HCT116 (cell line): Measurements from ENCODE around the gene ARHGAP42. TPM values are rescaled to one million over a fixed set of nuclear protein-coding genes. Genes with fewer than 3 reads are reported as not detected.

ENCODE experiments used
- ATAC-seq: fragments of 200-7000 bp; cut with Tn5 transposase; 2 replicates; pipeline ENCODE4 v1.9.1; 2020; ENCODE audit warnings: mild to moderate bottlenecking, moderate library complexity
- BruUV-seq: library from RNA; stranded (reverse); fragments of 400-500 nt; replicated peaks from 2 replicates; lab custom pipeline; 2021; lab: Mats Ljungman, UMichigan
- CTCF ChIA-PET: fragments of 300-600 bp; sonication (Branson Sonifier 250); formaldehyde crosslinking; loops from one replicate; lab custom pipeline; 2021; ENCODE audit warnings: antibody characterized with exemption; lab: Charles Lee
- POLR2A ChIA-PET: fragments of 300-600, 350-600 bp; sonication (Branson Sonifier 250); formaldehyde crosslinking; loops from one replicate; lab custom pipeline; 2021; ENCODE audit warnings: antibody characterized with exemption; lab: Charles Lee
- RAD21 ChIA-PET, 2 experiments: fragments of 300-600 bp; sonication (Branson Sonifier 250); formaldehyde crosslinking; loops; one replicate each; lab custom pipeline; 2023; ENCODE audit warnings: low total read pairs in 2 of 2; ENCODE audit not compliant: uncharacterized antibody in 2 of 2, unreplicated experiment in 2 of 2, low non-redundant PET in 1 of 2; lab: Charles Lee
- DNase-seq: peaks from one replicate; pipeline ENCODE4 v3.0.0-alpha.2; 2010; ENCODE audit warnings: low read depth, low spot score
- H2AFZ ChIP-seq: fragments of 200-600 bp; shearing (Covaris generic), sonication (generic); 2 replicates; pipeline ENCODE4 v1.6.1; 2017; ENCODE audit warnings: low read depth, mixed run types, mixed read lengths, antibody characterized with exemption, low read length; ENCODE audit not compliant: poor library complexity, severe bottlenecking
- H3K27ac ChIP-seq: 2 replicates; pipeline ENCODE4 v1.5.1; 2012; ENCODE audit warnings: low read depth, low read length
- H3K27me3 ChIP-seq: fragments of 200-600 bp; sonication (generic); 2 replicates; pipeline ENCODE4 v1.6.1; 2016; ENCODE audit warnings: mixed run types, low read length, mixed read lengths; ENCODE audit not compliant: insufficient read depth
- H3K36me3 ChIP-seq, 2 experiments: fragments of 200-500 bp in 1 of 2; fragments of 200-600 bp in 1 of 2; sonication (Bioruptor generic) in 1 of 2; sonication (generic) in 1 of 2; 2 replicates each; pipeline versions ENCODE4 v1.5.1 to v1.6.1; 2014 to 2016; ENCODE audit warnings: low read length in 2 of 2, inconsistent platforms in 1 of 2, mixed read lengths in 1 of 2, mixed run types in 1 of 2; ENCODE audit not compliant: insufficient read depth in 2 of 2, control insufficient read depth in 1 of 2
- H3K4me1 ChIP-seq, 2 experiments: fragments of 200-600 bp in 1 of 2; sonication (generic) in 1 of 2; 2 replicates each; pipeline versions ENCODE4 v1.5.1 to v1.6.1; 2012 to 2017; ENCODE audit warnings: low read length in 2 of 2, inconsistent platforms in 1 of 2, mild to moderate bottlenecking in 1 of 2, mixed read lengths in 1 of 2, mixed run types in 1 of 2, moderate library complexity in 1 of 2; ENCODE audit not compliant: insufficient read depth in 2 of 2, control insufficient read depth in 1 of 2
- H3K4me2 ChIP-seq: fragments of 200-600 bp; sonication (generic); 2 replicates; pipeline ENCODE4 v1.6.1; 2017; ENCODE audit warnings: mixed run types, low read length, mixed read lengths
- H3K4me3 ChIP-seq, 2 experiments: fragments of 200-600 bp in 1 of 2; sonication (generic) in 1 of 2; replicated peaks in 1 of 2; 2 replicates each; pipeline ENCODE4 v1.5.1; 2011 to 2016; ENCODE audit warnings: low read length in 2 of 2, control low read depth in 1 of 2, low read depth in 1 of 2, mild to moderate bottlenecking in 1 of 2, mixed read lengths in 1 of 2, mixed run types in 1 of 2
- H3K79me2 ChIP-seq: fragments of 200-600 bp; sonication (generic); 2 replicates; pipeline ENCODE4 v1.6.1; 2017; ENCODE audit warnings: mild to moderate bottlenecking, mixed run types, low read length, moderate library complexity, mixed read lengths; ENCODE audit not compliant: insufficient read depth
- H3K9ac ChIP-seq: fragments of 200-600 bp; sonication (generic); 2 replicates; pipeline ENCODE4 v1.6.1; 2016; ENCODE audit warnings: low read length, mixed read lengths
- H3K9me2 ChIP-seq: fragments of 200-600 bp; sonication (generic), shearing (Covaris generic); 2 replicates; pipeline ENCODE4 v1.6.1; 2017; ENCODE audit warnings: mixed run types, mild to moderate bottlenecking, moderate library complexity; ENCODE audit not compliant: insufficient read depth
- H3K9me3 ChIP-seq, 2 experiments: fragments of 200-500 bp in 1 of 2; fragments of 200-600 bp in 1 of 2; sonication (Bioruptor generic) in 1 of 2; sonication (generic) in 1 of 2; 2 replicates each; pipeline ENCODE4 v1.6.1; 2014 to 2017; ENCODE audit warnings: low read length in 2 of 2, mixed read lengths in 2 of 2, inconsistent platforms in 1 of 2, low read depth in 1 of 2, mild to moderate bottlenecking in 1 of 2, mixed run types in 1 of 2, moderate library complexity in 1 of 2; ENCODE audit not compliant: control insufficient read depth in 1 of 2, insufficient read depth in 1 of 2
- H4K20me1 ChIP-seq: fragments of 200-600 bp; sonication (generic), shearing (Covaris generic); 2 replicates; pipeline ENCODE4 v1.6.1; 2017; ENCODE audit warnings: mixed run types, mild to moderate bottlenecking, moderate library complexity; ENCODE audit not compliant: insufficient read depth
- ATF3 ChIP-seq: IDR thresholded peaks from 2 replicates; pipeline ENCODE4 v1.6.1; 2012
- CBX3 ChIP-seq: IDR thresholded peaks from 2 replicates; pipeline ENCODE4 v1.6.1; 2012; ENCODE audit warnings: low read depth
- EGR1 ChIP-seq: IDR thresholded peaks from 2 replicates; pipeline ENCODE4 v1.6.1; 2012; ENCODE audit warnings: low read depth
- ELF1 ChIP-seq: IDR thresholded peaks from 2 replicates; pipeline ENCODE4 v1.6.1; 2012; ENCODE audit warnings: low read depth, borderline replicate concordance
- FOSL1 ChIP-seq: IDR thresholded peaks from 2 replicates; pipeline ENCODE4 v1.6.1; 2012; ENCODE audit warnings: low read depth
- JUND ChIP-seq: IDR thresholded peaks from 2 replicates; pipeline ENCODE4 v1.6.1; 2012
- POLR2AphosphoS5 ChIP-seq: IDR thresholded peaks from 2 replicates; pipeline ENCODE4 v1.6.1; 2011; ENCODE audit warnings: mild to moderate bottlenecking, low read depth, low read length, moderate library complexity
- REST ChIP-seq: IDR thresholded peaks from 2 replicates; pipeline ENCODE4 v1.6.1; 2012; ENCODE audit warnings: low read depth
- SIN3A ChIP-seq: IDR thresholded peaks from 2 replicates; pipeline ENCODE4 v1.6.1; 2012; ENCODE audit warnings: low read depth
- SRF ChIP-seq: IDR thresholded peaks from 2 replicates; pipeline ENCODE4 v1.6.1; 2012; ENCODE audit warnings: low read depth
- TCF7L2 ChIP-seq: IDR thresholded peaks from 2 replicates; pipeline ENCODE4 v1.7.0; 2011; ENCODE audit warnings: borderline replicate concordance, inconsistent platforms; ENCODE audit not compliant: insufficient read depth, insufficient read length; ENCODE audit errors: extremely low read depth
- YY1 ChIP-seq: IDR thresholded peaks from 2 replicates; pipeline ENCODE4 v1.6.1; 2011; ENCODE audit warnings: low read length, low read depth, moderate library complexity, mild to moderate bottlenecking; ENCODE audit not compliant: insufficient replicate concordance; ENCODE audit errors: extremely low read depth
- ZBTB33 ChIP-seq: IDR thresholded peaks from 2 replicates; pipeline ENCODE4 v1.6.1; 2011; ENCODE audit warnings: mild to moderate bottlenecking, low read length, moderate library complexity; ENCODE audit not compliant: insufficient replicate concordance; ENCODE audit errors: extremely low read depth
- ZFX ChIP-seq: fragments of 450-650 bp; IDR thresholded peaks from 2 replicates; pipeline ENCODE4 v1.6.1; 2017
- ZNF274 ChIP-seq: fragments of 200-500 bp; sonication (Bioruptor generic); IDR thresholded peaks from 2 replicates; pipeline ENCODE4 v1.6.1; 2014; ENCODE audit warnings: mild to moderate bottlenecking, low read depth, low read length, inconsistent platforms
- intact Hi-C: fragments of 100-400 bp; cut with micrococcal nuclease; formaldehyde crosslinking; loops from 2 replicates; pipeline ENCODE4 v1.10.0; 2022
- total RNA-seq: library from RNA; stranded (reverse); gene quantifications from one replicate; pipeline ENCODE4 v1.2.1, GENCODE V29; 2021; ENCODE audit not compliant: unreplicated experiment

ARHGAP42 gene
- total RNA-seq, 1 experiment from 2014 or later = 12.3 TPM

GRCh38 chr11:100780470-100780869, 93.4 kb downstream of the ARHGAP42 start:
- POLR2A ChIA-PET = no interaction called here
- Histone ChIP-seq H4K20me1 (no peaks in the 10 kb centered on the region), H3K27ac (no peak overlapping the region), H3K9ac (no peak overlapping the region), H3K9me3 (no peaks in the 10 kb centered on the region), H2AFZ (no peak overlapping the region), H3K4me1 (peaks cover 28 to 45% of the 10 kb centered on the region in 2 experiments), H3K27me3 (no peaks in the 10 kb centered on the region), H3K4me3 (no peak overlapping the region), H3K9me2 (no peaks in the 10 kb centered on the region), H3K79me2 (no peaks in the 10 kb centered on the region; the same call in 1 of the 2 replicates), H3K36me3 (no peaks in the 10 kb centered on the region), H3K4me2 (no peak overlapping the region)
- no TSS peak for BruUV-seq
- RAD21 ChIA-PET = no interaction called here
- DNase-seq (no peak), ATAC-seq (no peak)
- CTCF ChIA-PET = no interaction called here
- TF ChIP-seq ELF1 (no peak), POLR2AphosphoS5 (no peak), CBX3 (no peak), YY1 (no peak), ZFX (no peak), SIN3A (no peak), ATF3 (no peak), EGR1 (no peak), JUND (no peak), REST (no peak), FOSL1 (no peak), TCF7L2 (no peak), ZNF274 (no peak), SRF (no peak), ZBTB33 (no peak)
- intact Hi-C loops = no loop called here
